ENCODE measurements around the gene RAD51.

DNA sequence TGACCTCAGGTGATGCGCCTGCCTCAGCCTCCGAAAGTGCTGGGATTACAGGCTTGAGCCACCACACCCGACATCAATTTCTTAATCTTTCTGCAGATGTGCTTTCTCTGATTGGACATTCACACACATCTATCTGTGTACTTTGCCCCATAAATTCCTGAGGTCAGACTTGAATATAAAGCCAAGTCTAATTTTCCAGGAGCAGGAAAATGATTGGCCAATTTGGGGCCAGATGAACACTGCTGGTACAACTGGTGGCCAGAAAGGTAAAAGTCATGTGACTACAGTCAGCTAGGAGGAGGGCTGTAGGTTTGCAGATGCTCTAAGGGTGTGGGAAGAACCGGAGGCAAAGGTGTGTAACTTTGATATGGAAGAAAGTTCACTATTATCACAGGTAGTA lies 3.2 kb upstream of the RAD51 start:
- no peak for TF ChIP-seq POLR2A (IDR thresholded peaks at IDR 0.05)
- TF ChIP-seq, protein P1, sequence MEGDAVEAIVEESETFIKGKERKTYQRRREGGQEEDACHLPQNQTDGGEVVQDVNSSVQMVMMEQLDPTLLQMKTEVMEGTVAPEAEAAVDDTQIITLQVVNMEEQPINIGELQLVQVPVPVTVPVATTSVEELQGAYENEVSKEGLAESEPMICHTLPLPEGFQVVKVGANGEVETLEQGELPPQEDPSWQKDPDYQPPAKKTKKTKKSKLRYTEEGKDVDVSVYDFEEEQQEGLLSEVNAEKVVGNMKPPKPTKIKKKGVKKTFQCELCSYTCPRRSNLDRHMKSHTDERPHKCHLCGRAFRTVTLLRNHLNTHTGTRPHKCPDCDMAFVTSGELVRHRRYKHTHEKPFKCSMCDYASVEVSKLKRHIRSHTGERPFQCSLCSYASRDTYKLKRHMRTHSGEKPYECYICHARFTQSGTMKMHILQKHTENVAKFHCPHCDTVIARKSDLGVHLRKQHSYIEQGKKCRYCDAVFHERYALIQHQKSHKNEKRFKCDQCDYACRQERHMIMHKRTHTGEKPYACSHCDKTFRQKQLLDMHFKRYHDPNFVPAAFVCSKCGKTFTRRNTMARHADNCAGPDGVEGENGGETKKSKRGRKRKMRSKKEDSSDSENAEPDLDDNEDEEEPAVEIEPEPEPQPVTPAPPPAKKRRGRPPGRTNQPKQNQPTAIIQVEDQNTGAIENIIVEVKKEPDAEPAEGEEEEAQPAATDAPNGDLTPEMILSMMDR (IDR thresholded peaks at IDR 0.05), result no peak
